ENCODE measurements around the gene SPATA2L.

- peak; percentile 61 for TF ChIP-seq CTCF (IDR thresholded peaks at IDR 0.05; ENCODE audit: low read depth, low read length, poor library complexity, severe bottlenecking)
- TF ChIP-seq EZH2phosphoT487 (IDR thresholded peaks at IDR 0.05; ENCODE audit: borderline replicate concordance, low read length) = no peak
Measured at GRCh38 chr16:89700100-89700648, 1.3 kb downstream of the SPATA2L start.

Measured in DOHH2 (cell line).